ENCODE results near the gene PPFIBP1. TPM values are rescaled to one million over a fixed set of nuclear protein-coding genes. Genes with fewer than 3 reads are reported as not detected.

The PPFIBP1 gene
- total RNA-seq, 1 donor from 2014 or later, result 102 TPM

DNA sequence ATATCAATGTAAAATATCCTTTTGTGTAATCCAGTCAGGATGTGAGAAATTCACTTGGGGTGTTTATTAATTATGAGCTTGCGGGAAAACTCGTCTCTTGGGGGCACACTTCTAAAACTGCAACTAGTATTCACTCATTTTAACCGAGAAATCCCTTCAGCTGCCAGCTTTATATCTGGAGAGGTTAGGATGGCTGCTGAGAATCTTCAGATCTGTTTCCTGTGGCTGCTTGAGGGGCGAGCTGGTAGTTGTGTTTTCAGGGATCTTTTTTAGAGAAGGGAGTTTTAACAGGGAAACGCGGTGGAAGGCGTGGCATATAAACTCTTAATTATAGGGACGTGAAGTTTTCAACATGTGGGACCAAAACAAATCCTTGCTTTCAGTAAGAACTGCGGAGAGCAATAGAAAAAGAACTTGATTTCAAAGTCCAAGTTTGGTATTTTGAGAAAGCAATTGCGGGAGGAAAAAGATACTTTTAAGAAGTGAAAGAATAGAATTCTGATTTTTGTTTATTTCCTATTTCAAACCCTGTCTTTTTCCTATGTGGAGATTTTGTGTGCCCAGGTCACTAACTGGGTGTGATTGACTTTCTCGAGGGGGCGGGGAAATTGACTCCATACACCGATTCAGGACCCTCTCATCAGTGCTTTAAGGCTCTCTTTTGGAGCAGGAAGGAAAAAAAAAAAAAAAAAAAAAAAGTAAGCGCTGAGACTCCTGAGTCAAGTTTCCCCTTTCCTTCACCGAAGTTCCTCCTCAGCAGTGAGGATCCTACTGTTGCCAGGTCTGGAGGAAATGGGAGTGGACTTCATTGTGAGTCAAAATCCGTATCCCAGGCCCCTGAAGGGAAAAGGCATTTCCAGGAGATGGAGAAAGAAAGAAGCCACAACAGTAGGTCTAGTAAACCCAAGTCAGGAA, 1.1 kb downstream of the PPFIBP1 start:
- peak overlapping the region; percentile 91 for H3K27ac Mint-ChIP-seq
- no peaks in the 10 kb centered on the region for H3K27me3 Mint-ChIP-seq (ENCODE audit: low read depth)
- peak overlapping the region; percentile 78 for H3K4me3 Mint-ChIP-seq
- no peaks in the 10 kb centered on the region for H3K9me3 Mint-ChIP-seq
- no peak for DNase-seq (ENCODE audit: low spot score in 2 of 2, unreplicated experiment in 2 of 2)
- H3K4me1 Mint-ChIP-seq, result peaks cover 62% of the 10 kb centered on the region
- TF ChIP-seq, protein P1, sequence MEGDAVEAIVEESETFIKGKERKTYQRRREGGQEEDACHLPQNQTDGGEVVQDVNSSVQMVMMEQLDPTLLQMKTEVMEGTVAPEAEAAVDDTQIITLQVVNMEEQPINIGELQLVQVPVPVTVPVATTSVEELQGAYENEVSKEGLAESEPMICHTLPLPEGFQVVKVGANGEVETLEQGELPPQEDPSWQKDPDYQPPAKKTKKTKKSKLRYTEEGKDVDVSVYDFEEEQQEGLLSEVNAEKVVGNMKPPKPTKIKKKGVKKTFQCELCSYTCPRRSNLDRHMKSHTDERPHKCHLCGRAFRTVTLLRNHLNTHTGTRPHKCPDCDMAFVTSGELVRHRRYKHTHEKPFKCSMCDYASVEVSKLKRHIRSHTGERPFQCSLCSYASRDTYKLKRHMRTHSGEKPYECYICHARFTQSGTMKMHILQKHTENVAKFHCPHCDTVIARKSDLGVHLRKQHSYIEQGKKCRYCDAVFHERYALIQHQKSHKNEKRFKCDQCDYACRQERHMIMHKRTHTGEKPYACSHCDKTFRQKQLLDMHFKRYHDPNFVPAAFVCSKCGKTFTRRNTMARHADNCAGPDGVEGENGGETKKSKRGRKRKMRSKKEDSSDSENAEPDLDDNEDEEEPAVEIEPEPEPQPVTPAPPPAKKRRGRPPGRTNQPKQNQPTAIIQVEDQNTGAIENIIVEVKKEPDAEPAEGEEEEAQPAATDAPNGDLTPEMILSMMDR (IDR thresholded peaks at IDR 0.05; ENCODE audit: unreplicated experiment), result no peak
- no peaks in the 10 kb centered on the region for H3K36me3 Mint-ChIP-seq

DNA sequence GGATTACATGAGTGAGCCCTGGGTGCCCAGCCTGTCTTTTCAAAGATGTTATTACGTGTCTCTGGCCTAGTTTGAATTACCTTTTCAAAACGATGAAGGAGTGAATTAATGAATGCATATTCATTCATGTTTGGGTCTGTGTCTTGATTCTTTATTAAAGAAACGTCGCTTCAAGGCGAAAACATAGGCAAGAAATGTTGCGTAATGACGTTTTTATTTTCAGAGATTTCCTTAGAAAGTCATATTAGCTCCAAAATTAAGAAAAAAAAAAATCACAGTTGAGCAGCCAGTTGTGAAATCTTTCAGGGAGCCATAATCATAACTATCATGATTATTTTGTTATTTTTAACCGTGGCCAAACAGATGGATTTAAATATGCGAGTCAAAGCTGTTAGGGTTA, 3.5 kb downstream of the PPFIBP1 start:
- no peak for DNase-seq (ENCODE audit: low spot score in 2 of 2, unreplicated experiment in 2 of 2)
- H3K4me1 Mint-ChIP-seq, result peaks cover 41% of the 10 kb centered on the region
- H3K36me3 Mint-ChIP-seq, result no peaks in the 10 kb centered on the region
- no peak overlapping the region for H3K4me3 Mint-ChIP-seq
- H3K9me3 Mint-ChIP-seq, result no peaks in the 10 kb centered on the region
- no peak overlapping the region for H3K27ac Mint-ChIP-seq
- H3K27me3 Mint-ChIP-seq (ENCODE audit: low read depth), result no peaks in the 10 kb centered on the region
- TF ChIP-seq, protein P1 (IDR thresholded peaks at IDR 0.05; ENCODE audit: unreplicated experiment), result no peak

DNA sequence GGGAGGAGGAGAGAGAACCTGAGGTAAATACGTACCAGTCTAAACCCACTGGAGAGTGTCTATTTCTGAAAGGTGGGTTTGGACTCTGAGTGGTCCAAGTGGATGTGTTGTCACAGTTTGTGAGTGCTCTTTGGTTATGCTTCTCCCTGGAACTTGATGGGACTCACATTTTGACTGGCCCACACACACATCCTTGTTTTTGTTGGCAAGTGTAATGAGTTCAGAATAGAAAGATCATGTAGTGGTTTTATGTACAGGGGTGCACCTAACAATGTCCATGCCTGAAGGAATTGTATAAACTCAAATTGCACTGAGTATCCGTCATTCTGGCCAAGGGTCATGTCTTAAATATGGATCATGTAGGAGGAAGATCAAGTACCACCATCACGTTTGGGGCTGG, 4.8 kb downstream of the PPFIBP1 start:
- Mint-ChIP-seq H3K27ac (no peak overlapping the region), H3K36me3 (peaks cover 4% of the 10 kb centered on the region), H3K27me3 (ENCODE audit: low read depth) (no peaks in the 10 kb centered on the region), H3K4me1 (peaks cover 31% of the 10 kb centered on the region), H3K4me3 (no peak overlapping the region), H3K9me3 (no peaks in the 10 kb centered on the region)
- TF ChIP-seq, protein P1 (IDR thresholded peaks at IDR 0.05; ENCODE audit: unreplicated experiment), result no peak
- DNase-seq (ENCODE audit: low spot score in 2 of 2, unreplicated experiment in 2 of 2), result no peak

DNA sequence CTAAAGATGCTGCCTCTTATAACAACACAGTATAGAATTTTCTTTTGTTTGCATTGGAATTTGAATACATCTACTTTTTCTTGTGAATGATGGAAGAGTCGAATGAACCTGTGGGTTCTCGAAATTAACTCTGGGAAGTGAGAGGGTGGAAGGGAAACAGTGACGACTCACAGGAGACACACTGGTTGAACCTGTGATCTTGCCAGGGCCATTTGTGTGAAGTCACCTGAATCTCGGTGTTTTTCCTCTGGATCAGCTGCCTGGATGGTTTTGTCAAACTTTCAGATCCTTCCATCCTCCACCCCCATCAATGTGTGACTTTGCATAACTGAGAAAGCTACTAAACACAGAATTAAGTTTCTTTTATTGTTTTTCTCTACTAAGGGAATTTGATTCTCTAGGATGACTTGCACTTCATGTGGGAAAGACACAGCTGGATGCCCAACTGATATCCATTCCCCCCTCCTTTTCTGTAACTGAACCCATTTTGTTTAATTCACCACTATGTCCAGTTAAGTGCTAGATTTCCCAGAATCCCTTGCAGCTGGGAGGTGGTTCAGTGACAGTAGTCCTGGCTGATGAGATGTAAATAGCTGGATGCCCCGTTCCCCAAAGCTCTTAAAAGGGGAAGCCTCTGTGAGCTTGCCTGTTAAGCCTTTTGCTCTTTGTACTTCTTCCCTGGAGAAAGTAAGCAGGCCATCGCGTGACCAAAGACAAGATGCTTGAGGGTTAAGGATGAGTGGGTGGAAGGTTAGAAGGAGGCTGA, 6.3 kb downstream of the PPFIBP1 start:
- H3K4me3 Mint-ChIP-seq, result no peak overlapping the region
- no peak overlapping the region for H3K27ac Mint-ChIP-seq
- no peaks in the 10 kb centered on the region for H3K9me3 Mint-ChIP-seq
- peaks cover 9% of the 10 kb centered on the region for H3K36me3 Mint-ChIP-seq
- H3K27me3 Mint-ChIP-seq (ENCODE audit: low read depth), result no peaks in the 10 kb centered on the region
- TF ChIP-seq, protein P1 (IDR thresholded peaks at IDR 0.05; ENCODE audit: unreplicated experiment), result no peak
- H3K4me1 Mint-ChIP-seq, result peaks cover 30% of the 10 kb centered on the region
- DNase-seq (ENCODE audit: low spot score in 2 of 2, unreplicated experiment in 2 of 2), result no peak

DNA sequence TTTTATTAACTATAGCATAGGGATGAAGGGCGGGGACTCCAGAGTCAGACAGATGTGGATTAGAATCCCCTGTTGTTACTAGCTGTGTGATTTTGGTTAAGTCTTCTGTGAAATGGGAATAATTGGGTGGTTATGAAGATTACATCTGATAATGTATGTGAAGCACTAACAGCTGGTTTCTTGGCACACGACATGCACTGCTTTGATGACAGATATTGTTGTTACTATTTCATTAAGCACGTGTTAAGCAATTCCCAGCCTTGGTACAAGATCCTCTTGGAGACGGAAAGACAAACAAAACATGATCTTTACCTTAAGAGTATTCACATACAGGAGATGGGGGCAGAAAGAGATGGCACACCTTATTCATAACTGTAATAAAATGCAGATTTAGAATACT, 7.9 kb downstream of the PPFIBP1 start:
- no peak for DNase-seq (ENCODE audit: low spot score in 2 of 2, unreplicated experiment in 2 of 2)
- Mint-ChIP-seq H3K4me3 (no peak overlapping the region), H3K4me1 (peaks cover 20% of the 10 kb centered on the region), H3K36me3 (peaks cover 22% of the 10 kb centered on the region), H3K27me3 (ENCODE audit: low read depth) (no peaks in the 10 kb centered on the region), H3K27ac (no peak overlapping the region), H3K9me3 (peaks cover 6% of the 10 kb centered on the region)
- TF ChIP-seq, protein P1 (IDR thresholded peaks at IDR 0.05; ENCODE audit: unreplicated experiment), result no peak
